GM19043 (cell line): ENCODE results near the gene PLA2G2A.
"Not testable (repeated sequence)": the region's sequence is repeated elsewhere in the genome, so short reads cannot be mapped to it uniquely, and the experiment has no call there.

ENCODE experiments used
- ATAC-seq: cut with Tn5 transposase; IDR thresholded peaks from one replicate; pipeline ENCODE4 v1.9.1; 2021; ENCODE audit warnings: low read depth; ENCODE audit not compliant: unreplicated experiment

The PLA2G2A gene, protein sequence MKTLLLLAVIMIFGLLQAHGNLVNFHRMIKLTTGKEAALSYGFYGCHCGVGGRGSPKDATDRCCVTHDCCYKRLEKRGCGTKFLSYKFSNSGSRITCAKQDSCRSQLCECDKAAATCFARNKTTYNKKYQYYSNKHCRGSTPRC

DNA sequence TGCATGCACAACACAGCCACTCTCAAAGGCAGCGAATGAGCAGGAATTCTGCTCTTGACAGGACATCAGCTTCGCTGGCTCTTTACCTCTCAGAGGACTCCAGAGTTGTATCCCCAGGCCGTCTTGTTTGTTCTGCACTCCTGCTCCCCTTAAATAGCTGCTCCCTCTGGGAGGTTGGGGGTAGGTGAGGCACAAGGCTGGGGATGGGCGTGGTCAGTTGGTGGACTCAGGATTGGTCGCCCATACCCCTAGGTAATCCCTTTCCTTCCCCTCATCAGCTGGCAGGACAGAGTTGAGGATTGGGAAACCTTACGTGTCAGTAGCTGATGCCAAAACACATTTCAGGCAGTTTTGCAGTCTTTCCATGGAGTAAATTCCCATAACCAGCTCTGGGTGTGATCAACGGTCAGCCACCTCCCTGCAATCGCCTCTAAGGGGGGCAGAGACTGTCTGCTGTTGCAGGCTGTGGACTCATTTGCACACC is at the start of gene PLA2G2A:
Gene PLA2G2A (minus strand): TSS at position 125 of the 484 bp plus-strand sequence. CDS start 845 bp downstream, outside the sequence.
- no peak for ATAC-seq

DNA sequence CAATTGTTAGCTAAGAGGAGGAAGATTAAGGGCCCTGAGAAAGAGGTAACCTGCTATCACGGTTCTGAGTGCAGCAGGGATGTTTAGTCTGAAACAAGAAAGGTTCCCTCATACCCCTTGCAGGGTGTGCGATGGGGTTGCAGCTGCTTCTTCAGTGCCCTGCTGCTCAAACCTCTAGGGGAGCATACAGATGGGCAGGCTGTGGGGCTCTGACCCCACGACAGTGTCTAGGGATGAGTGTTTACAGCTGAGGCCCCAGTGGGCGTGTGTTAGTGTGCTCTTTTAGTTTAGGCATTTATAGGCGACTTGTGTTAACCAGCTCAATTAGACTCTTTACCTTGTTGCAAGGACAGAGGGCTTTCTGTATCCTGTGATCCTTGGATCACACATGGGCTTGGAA is 49.3 kb upstream of the PLA2G2A start:
- no peak for ATAC-seq

- ATAC-seq, result no peak
Observed at GRCh38 chr1:20028125-20028524, 48.7 kb upstream of the PLA2G2A start.

- ATAC-seq, result no peak
Observed at GRCh38 chr1:20017741-20018140, 38.3 kb upstream of the PLA2G2A start.

- ATAC-seq, result no peak
Observed at GRCh38 chr1:20014153-20014552, 34.7 kb upstream of the PLA2G2A start.

DNA sequence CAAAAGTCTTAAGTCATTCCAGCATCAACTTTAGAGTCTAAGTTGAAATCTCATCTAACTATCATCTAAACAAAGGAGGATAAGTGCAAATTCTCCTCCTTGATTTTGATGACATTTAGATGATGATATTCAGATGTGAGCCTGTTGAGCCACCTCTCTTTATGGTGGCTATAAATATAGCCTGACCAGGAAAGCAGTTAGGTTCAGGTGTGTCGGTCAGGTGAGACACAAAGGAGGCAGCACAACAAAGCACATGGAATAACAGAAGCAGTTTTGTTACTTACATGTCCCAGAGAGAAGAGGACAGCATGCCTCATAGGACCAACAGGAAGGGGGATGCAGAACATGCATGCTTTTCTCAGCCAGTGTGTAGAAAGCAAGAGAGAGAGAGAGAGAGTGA is 30.6 kb upstream of the PLA2G2A start:
- no peak for ATAC-seq

GRCh38 chr1:20009212-20009611 is 29.8 kb upstream of the PLA2G2A start:
- ATAC-seq, result no peak

GRCh38 chr1:20008391-20008841 is 29.0 kb upstream of the PLA2G2A start:
- no peak for ATAC-seq

DNA sequence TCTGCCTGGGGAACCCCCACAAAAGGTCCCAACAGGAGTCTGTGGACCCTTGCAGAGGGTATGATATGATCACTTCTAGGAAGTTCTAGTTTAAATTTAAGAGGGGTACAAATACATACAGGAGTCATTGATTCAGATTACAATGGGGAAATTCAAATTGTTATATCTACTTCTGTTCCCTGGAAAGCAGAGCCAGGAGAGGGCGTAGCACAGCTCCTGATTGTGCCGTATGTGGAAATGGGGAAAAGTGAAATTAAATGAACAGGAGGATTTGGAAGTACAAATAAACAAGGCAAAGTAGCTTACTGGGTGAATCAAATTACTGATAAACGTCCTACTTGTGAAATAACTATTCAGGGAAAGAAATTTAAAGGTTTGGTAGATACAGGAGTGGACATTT is 19.4 kb upstream of the PLA2G2A start:
- not testable (repeated sequence) for ATAC-seq

GRCh38 chr1:19990689-19991088 is 11.3 kb upstream of the PLA2G2A start:
- no peak for ATAC-seq

DNA sequence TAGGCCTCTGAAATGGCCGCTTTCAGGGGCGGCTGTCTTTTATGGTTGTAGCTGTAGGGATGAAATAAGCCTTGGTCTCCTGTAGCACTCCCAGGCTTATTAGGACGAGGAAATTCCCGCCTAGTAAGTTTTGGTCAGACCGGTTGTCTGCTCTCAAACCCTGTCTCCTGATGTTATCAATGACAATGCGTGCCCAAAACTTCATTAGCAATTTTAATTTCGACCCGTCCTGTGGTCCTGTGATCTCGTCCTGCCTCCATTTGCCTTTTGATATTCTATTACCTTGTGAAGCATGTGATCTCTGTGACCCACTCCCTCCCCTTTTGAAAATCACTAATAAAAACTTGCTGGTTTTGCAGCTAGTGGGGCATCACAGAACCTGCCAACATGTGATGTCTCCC is 10.8 kb upstream of the PLA2G2A start:
- not testable (repeated sequence) for ATAC-seq

- ATAC-seq, result no peak
Observed at GRCh38 chr1:19988267-19989006, 9.0 kb upstream of the PLA2G2A start.

DNA sequence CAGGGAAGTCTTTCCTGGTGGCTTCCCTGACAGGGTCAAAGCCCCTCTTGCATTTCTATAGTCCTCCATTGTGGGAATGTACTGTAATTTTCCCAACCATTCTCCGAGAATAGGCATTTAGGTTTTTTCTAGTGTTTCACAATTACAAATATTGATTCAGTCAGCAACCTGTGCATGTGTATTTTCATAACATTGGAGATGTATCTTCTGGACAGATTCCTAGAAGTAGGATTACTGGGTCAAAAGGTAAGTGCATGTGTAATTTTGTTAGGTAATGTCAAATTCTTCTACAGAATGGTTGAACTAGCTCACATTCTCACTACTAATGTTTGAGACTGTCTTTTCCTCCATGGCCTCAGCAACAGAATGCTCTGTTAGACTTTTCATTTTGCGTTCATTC is 8.3 kb upstream of the PLA2G2A start:
- ATAC-seq, result no peak

DNA sequence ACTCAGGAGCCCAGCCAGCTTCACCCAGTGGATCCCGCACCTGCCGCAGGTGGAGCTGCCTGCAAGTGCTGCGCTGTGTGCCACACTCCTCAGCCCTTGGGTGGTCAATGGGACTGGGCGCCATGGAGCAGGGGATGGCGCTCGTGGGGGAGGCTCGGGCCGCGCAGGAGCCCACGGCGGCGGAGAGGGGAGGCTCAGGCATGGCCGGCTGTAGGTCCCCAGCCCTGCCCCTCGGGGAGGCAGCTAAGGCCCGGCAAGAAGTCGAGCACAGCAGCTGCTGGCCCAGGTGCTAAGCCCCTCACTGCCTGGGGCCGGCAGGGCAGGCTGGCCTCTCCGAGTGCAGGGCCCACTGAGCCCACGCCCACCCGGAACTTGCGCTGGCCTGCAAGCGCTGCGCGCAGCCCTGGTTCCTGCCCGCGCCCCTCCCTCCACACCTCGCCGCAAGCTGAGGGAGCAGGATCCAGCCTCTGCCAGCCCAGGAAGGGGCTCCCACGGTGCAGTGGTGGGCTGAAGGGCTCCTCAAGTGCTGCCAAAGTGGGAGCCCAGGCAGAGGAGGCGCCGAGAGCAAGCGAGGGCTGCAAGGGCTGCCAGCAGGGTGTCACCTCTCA is 5.1 kb upstream of the PLA2G2A start:
- ATAC-seq, result not testable (repeated sequence)

GRCh38 chr1:19981507-19982312 is 2.3 kb upstream of the PLA2G2A start:
- ATAC-seq, result no peak

DNA sequence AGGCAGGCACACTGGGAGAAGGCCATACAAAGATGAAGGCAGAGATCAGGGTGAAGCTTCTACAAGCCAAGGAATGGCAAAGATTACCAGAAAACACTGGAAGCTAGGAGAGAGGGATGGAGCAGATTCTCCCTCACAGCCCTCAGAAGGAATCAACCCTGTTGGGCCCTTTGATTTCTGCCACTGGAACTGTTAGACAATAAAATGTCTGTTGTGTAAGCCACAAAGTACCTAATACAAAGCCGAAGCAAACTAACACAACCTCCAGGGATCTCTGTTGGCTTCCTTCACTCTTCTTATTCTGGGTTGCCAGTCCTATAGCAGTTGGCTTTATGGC is 1.7 kb upstream of the PLA2G2A start:
- ATAC-seq, result no peak

- ATAC-seq, result no peak
Observed at GRCh38 chr1:19980314-19980713, 896 bp upstream of the PLA2G2A start.

DNA sequence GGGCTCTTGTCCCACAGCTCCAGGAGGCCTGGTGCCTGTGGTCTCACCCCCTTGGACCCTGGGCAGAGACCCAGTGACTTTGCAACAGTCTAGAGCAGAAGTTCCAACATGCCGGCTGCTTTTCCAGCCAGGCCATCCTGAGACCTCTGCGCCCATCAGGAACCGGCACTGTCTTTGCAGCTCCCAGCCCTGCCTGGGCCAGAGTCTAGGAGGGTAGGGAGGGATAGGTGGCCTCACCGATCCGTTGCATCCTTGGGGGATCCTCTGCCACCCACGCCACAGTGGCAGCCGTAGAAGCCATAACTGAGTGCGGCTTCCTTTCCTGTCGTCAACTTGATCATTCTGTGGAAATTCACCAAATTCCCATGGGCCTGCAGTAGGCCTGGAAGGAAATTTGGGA is 1.3 kb downstream of the PLA2G2A start:
- ATAC-seq, result no peak

GRCh38 chr1:19976317-19977003 is 3.0 kb downstream of the PLA2G2A start:
- ATAC-seq, result no peak

- ATAC-seq, result no peak
Observed at GRCh38 chr1:19975423-19976193, 3.8 kb downstream of the PLA2G2A start.
